WTC11 (cell line): Measurements from ENCODE around the gene AKAP6. TPM values are rescaled to one million over a fixed set of nuclear protein-coding genes. Genes with fewer than 3 reads are reported as not detected.

Source experiments
- ATAC-seq: fragments of 200-7000 bp; cut with Tn5 transposase; 2 replicates; pipeline ENCODE4 v1.10.0; 2021; ENCODE audit warnings: mild to moderate bottlenecking, moderate library complexity
- CTCF ChIA-PET: fragments of 300-600 bp; sonication (Branson Sonifier 250); formaldehyde crosslinking; loops from one replicate; lab custom pipeline; 2021; ENCODE audit warnings: antibody characterized with exemption; lab: Charles Lee
- POLR2A ChIA-PET: fragments of 350-600 bp; sonication (Branson Sonifier 250); formaldehyde crosslinking; loops from one replicate; lab custom pipeline; 2021; ENCODE audit warnings: antibody characterized with exemption; lab: Charles Lee
- DNase-seq: peaks from one replicate; pipeline ENCODE4 v3.0.0; 2021; ENCODE audit warnings: low spot score
- H3K27ac Mint-ChIP-seq: 2 replicates; pipeline ENCODE4 v1.8.0; 2021; ENCODE audit warnings: mixed read lengths
- H3K27me3 Mint-ChIP-seq: 2 replicates; pipeline ENCODE4 v1.8.0; 2021; ENCODE audit warnings: low read depth, mild to moderate bottlenecking, moderate library complexity, mixed read lengths
- H3K36me3 Mint-ChIP-seq: 2 replicates; pipeline ENCODE4 v1.8.0; 2021; ENCODE audit warnings: mixed read lengths
- H3K4me1 Mint-ChIP-seq: 2 replicates; pipeline ENCODE4 v1.8.0; 2022; ENCODE audit warnings: mixed read lengths
- H3K4me3 Mint-ChIP-seq: 2 replicates; pipeline ENCODE4 v1.8.0; 2021; ENCODE audit warnings: mild to moderate bottlenecking, moderate library complexity, mixed read lengths
- H3K9me3 Mint-ChIP-seq: 2 replicates; pipeline ENCODE4 v1.8.0; 2021; ENCODE audit warnings: mixed read lengths
- ELF4 ChIP-seq: sonication (generic); formaldehyde crosslinking; IDR thresholded peaks from 2 replicates; pipeline ENCODE4 v1.8.1; 2022; ENCODE audit warnings: low read depth, mild to moderate bottlenecking, moderate library complexity, missing genetic modification reagents
- FOXJ3 ChIP-seq: sonication (generic); formaldehyde crosslinking; IDR thresholded peaks from 2 replicates; pipeline ENCODE4 v1.9.0; 2021; ENCODE audit warnings: missing genetic modification reagents, mild to moderate bottlenecking, borderline replicate concordance
- GTF2I ChIP-seq: fragments of 250-450 bp; sonication (Bioruptor Pico); conservative IDR thresholded peaks from 2 replicates; pipeline ENCODE4 v1.4.0; 2021; ENCODE audit warnings: mild to moderate bottlenecking
- JUN ChIP-seq: sonication (generic); formaldehyde crosslinking; IDR thresholded peaks from 2 replicates; pipeline ENCODE4 v1.8.0; 2023; ENCODE audit warnings: mild to moderate bottlenecking, missing genetic modification reagents
- OVOL2 ChIP-seq: fragments of 250-450 bp; sonication (Bioruptor Pico); IDR thresholded peaks from 2 replicates; pipeline ENCODE4 v1.9.0; 2021; ENCODE audit warnings: mild to moderate bottlenecking, borderline replicate concordance
- ZBTB21 ChIP-seq: sonication (generic); formaldehyde crosslinking; IDR thresholded peaks from 2 replicates; pipeline ENCODE4 v1.8.1; 2023; ENCODE audit warnings: mild to moderate bottlenecking, missing genetic modification reagents, borderline replicate concordance
- ZNF263 ChIP-seq: sonication (generic); formaldehyde crosslinking; IDR thresholded peaks from 2 replicates; pipeline ENCODE4 v1.8.1; 2022; ENCODE audit warnings: low read depth, mild to moderate bottlenecking, moderate library complexity, missing genetic modification reagents
- ZNF416 ChIP-seq: fragments of 250-450 bp; sonication (Bioruptor Pico); IDR thresholded peaks from 2 replicates; pipeline ENCODE4 v1.9.0; 2021; ENCODE audit warnings: mild to moderate bottlenecking, inconsistent platforms
- total RNA-seq: library from RNA; stranded (reverse); gene quantifications from 3 replicates; pipeline ENCODE4 v1.2.3, GENCODE V29; 2021
- TF ChIP-seq, protein P1 (sequence below): fragments of 250-450 bp; sonication (Bioruptor Pico); IDR thresholded peaks from 2 replicates; pipeline ENCODE4 v1.9.0; 2021; ENCODE audit warnings: mild to moderate bottlenecking
- TF ChIP-seq, protein P2 (sequence below): fragments of 250-450 bp; sonication (Bioruptor Pico); IDR thresholded peaks from 2 replicates; pipeline ENCODE4 v1.9.0; 2021; ENCODE audit warnings: mild to moderate bottlenecking, borderline replicate concordance
- TF ChIP-seq, protein P3 (sequence below): sonication (generic); formaldehyde crosslinking; IDR thresholded peaks from 2 replicates; pipeline ENCODE4 v1.8.1; 2023; ENCODE audit warnings: mild to moderate bottlenecking, missing genetic modification reagents, moderate library complexity
- TF ChIP-seq, protein P4 (sequence below): sonication (generic); formaldehyde crosslinking; IDR thresholded peaks from 2 replicates; pipeline ENCODE4 v1.8.0; 2022; ENCODE audit warnings: mild to moderate bottlenecking, missing genetic modification reagents
- TF ChIP-seq, protein P5 (sequence below): fragments of 250-450 bp; sonication (Bioruptor Pico); IDR thresholded peaks from 2 replicates; pipeline ENCODE4 v1.8.0; 2021; ENCODE audit warnings: mild to moderate bottlenecking
- TF ChIP-seq, protein P6 (sequence below): sonication (generic); formaldehyde crosslinking; IDR thresholded peaks from 2 replicates; pipeline ENCODE4 v1.8.0; 2022; ENCODE audit warnings: mild to moderate bottlenecking, missing genetic modification reagents
- TF ChIP-seq, protein P7 (sequence below): sonication (generic); formaldehyde crosslinking; IDR thresholded peaks from 2 replicates; pipeline ENCODE4 v1.8.0; 2023; ENCODE audit warnings: mild to moderate bottlenecking, missing genetic modification reagents
- TF ChIP-seq, protein P8 (sequence below): fragments of 250-450 bp; sonication (Bioruptor Pico); IDR thresholded peaks from 2 replicates; pipeline ENCODE4 v1.9.0; 2021; ENCODE audit warnings: moderate library complexity, mild to moderate bottlenecking, inconsistent platforms, borderline replicate concordance
- TF ChIP-seq, protein P9 (sequence below): sonication (generic); formaldehyde crosslinking; IDR thresholded peaks from 2 replicates; pipeline ENCODE4 v1.8.1; 2022; ENCODE audit warnings: low read depth, missing genetic modification reagents, borderline replicate concordance

AKAP6 gene
- total RNA-seq, 1 experiment from 2014 or later = 0.63 TPM

DNA sequence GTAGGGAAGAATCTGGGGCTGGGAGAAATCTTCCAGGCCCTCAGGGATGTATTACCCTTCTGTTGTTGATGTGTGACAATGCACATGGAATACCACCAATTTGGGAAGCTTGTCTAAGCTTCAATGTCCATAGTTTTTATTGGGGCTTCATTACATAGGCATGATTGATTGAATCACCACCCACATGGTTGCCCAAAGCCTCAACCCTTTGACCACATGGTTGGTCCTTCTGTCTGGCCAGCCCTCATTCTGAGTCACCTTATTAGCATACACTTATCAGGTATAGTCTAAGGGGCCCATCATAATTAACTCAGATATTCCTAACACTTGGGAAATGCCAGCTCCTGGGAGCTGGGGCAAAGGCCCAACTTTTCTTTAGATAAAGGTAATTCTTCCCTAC lies 93.3 kb downstream of the AKAP6 start:
- Mint-ChIP-seq H3K27me3 (no peaks in the 10 kb centered on the region), H3K9me3 (peaks cover 41% of the 10 kb centered on the region), H3K4me1 (peaks cover 8% of the 10 kb centered on the region), H3K27ac (no peak overlapping the region), H3K36me3 (peaks cover 13% of the 10 kb centered on the region), H3K4me3 (no peak overlapping the region)
- ChIA-PET CTCF (no interaction called here), POLR2A (no interaction called here)
- DNase-seq (no peak), ATAC-seq (no peak)
- TF ChIP-seq, protein P1, sequence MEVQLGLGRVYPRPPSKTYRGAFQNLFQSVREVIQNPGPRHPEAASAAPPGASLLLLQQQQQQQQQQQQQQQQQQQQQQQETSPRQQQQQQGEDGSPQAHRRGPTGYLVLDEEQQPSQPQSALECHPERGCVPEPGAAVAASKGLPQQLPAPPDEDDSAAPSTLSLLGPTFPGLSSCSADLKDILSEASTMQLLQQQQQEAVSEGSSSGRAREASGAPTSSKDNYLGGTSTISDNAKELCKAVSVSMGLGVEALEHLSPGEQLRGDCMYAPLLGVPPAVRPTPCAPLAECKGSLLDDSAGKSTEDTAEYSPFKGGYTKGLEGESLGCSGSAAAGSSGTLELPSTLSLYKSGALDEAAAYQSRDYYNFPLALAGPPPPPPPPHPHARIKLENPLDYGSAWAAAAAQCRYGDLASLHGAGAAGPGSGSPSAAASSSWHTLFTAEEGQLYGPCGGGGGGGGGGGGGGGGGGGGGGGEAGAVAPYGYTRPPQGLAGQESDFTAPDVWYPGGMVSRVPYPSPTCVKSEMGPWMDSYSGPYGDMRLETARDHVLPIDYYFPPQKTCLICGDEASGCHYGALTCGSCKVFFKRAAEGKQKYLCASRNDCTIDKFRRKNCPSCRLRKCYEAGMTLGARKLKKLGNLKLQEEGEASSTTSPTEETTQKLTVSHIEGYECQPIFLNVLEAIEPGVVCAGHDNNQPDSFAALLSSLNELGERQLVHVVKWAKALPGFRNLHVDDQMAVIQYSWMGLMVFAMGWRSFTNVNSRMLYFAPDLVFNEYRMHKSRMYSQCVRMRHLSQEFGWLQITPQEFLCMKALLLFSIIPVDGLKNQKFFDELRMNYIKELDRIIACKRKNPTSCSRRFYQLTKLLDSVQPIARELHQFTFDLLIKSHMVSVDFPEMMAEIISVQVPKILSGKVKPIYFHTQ (CRISPR knock-in tag) = no peak
- no peak for TF ChIP-seq ZNF416
- no peak for TF ChIP-seq FOXJ3 (CRISPR knock-in tag)
- TF ChIP-seq, protein P2, sequence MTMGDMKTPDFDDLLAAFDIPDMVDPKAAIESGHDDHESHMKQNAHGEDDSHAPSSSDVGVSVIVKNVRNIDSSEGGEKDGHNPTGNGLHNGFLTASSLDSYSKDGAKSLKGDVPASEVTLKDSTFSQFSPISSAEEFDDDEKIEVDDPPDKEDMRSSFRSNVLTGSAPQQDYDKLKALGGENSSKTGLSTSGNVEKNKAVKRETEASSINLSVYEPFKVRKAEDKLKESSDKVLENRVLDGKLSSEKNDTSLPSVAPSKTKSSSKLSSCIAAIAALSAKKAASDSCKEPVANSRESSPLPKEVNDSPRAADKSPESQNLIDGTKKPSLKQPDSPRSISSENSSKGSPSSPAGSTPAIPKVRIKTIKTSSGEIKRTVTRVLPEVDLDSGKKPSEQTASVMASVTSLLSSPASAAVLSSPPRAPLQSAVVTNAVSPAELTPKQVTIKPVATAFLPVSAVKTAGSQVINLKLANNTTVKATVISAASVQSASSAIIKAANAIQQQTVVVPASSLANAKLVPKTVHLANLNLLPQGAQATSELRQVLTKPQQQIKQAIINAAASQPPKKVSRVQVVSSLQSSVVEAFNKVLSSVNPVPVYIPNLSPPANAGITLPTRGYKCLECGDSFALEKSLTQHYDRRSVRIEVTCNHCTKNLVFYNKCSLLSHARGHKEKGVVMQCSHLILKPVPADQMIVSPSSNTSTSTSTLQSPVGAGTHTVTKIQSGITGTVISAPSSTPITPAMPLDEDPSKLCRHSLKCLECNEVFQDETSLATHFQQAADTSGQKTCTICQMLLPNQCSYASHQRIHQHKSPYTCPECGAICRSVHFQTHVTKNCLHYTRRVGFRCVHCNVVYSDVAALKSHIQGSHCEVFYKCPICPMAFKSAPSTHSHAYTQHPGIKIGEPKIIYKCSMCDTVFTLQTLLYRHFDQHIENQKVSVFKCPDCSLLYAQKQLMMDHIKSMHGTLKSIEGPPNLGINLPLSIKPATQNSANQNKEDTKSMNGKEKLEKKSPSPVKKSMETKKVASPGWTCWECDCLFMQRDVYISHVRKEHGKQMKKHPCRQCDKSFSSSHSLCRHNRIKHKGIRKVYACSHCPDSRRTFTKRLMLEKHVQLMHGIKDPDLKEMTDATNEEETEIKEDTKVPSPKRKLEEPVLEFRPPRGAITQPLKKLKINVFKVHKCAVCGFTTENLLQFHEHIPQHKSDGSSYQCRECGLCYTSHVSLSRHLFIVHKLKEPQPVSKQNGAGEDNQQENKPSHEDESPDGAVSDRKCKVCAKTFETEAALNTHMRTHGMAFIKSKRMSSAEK (CRISPR knock-in tag) = no peak
- TF ChIP-seq, protein P3, sequence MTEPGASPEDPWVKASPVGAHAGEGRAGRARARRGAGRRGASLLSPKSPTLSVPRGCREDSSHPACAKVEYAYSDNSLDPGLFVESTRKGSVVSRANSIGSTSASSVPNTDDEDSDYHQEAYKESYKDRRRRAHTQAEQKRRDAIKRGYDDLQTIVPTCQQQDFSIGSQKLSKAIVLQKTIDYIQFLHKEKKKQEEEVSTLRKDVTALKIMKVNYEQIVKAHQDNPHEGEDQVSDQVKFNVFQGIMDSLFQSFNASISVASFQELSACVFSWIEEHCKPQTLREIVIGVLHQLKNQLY (CRISPR knock-in tag) = no peak
- TF ChIP-seq, protein P4, sequence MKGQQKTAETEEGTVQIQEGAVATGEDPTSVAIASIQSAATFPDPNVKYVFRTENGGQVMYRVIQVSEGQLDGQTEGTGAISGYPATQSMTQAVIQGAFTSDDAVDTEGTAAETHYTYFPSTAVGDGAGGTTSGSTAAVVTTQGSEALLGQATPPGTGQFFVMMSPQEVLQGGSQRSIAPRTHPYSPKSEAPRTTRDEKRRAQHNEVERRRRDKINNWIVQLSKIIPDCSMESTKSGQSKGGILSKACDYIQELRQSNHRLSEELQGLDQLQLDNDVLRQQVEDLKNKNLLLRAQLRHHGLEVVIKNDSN (CRISPR knock-in tag) = no peak
- TF ChIP-seq OVOL2 (CRISPR knock-in tag) = no peak
- TF ChIP-seq ZBTB21 (CRISPR knock-in tag) = no peak
- no peak for TF ChIP-seq GTF2I (CRISPR knock-in tag)

DNA sequence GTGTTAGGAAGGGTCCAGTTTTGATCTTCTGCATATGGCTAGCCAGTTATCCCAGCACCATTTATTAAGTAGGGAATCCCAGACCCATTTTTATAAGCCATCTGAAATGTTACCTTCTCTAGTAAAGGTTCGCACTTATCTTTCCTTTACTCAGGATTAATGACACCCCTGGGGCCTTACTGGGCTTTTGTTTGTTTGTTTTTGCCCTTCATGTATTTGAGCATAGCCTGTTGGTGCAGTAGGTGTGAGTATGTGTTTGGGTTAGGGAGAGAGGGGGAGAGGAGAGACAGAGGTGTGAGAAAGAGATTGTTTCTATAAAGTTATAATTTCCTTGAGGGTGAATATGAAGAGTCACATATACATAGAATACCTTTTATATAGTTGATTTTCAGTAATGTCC lies 96.9 kb downstream of the AKAP6 start:
- H3K36me3 Mint-ChIP-seq = peaks cover 13% of the 10 kb centered on the region
- no peaks in the 10 kb centered on the region for H3K27me3 Mint-ChIP-seq
- no peak overlapping the region for H3K4me3 Mint-ChIP-seq
- ATAC-seq = no peak
- no peak overlapping the region for H3K27ac Mint-ChIP-seq
- ChIA-PET POLR2A (no interaction called here), CTCF (no interaction called here)
- peaks cover 35% of the 10 kb centered on the region for H3K9me3 Mint-ChIP-seq
- no peak for DNase-seq
- H3K4me1 Mint-ChIP-seq = peaks cover 24% of the 10 kb centered on the region
- TF ChIP-seq, protein P5, sequence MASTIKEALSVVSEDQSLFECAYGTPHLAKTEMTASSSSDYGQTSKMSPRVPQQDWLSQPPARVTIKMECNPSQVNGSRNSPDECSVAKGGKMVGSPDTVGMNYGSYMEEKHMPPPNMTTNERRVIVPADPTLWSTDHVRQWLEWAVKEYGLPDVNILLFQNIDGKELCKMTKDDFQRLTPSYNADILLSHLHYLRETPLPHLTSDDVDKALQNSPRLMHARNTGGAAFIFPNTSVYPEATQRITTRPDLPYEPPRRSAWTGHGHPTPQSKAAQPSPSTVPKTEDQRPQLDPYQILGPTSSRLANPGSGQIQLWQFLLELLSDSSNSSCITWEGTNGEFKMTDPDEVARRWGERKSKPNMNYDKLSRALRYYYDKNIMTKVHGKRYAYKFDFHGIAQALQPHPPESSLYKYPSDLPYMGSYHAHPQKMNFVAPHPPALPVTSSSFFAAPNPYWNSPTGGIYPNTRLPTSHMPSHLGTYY (CRISPR knock-in tag) = no peak
- TF ChIP-seq, protein P6, sequence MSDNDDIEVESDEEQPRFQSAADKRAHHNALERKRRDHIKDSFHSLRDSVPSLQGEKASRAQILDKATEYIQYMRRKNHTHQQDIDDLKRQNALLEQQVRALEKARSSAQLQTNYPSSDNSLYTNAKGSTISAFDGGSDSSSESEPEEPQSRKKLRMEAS = no peak
- TF ChIP-seq ZNF263 (CRISPR knock-in tag) (no peak), JUN (CRISPR knock-in tag) (no peak), ELF4 (CRISPR knock-in tag) (no peak)
- TF ChIP-seq, protein P7, sequence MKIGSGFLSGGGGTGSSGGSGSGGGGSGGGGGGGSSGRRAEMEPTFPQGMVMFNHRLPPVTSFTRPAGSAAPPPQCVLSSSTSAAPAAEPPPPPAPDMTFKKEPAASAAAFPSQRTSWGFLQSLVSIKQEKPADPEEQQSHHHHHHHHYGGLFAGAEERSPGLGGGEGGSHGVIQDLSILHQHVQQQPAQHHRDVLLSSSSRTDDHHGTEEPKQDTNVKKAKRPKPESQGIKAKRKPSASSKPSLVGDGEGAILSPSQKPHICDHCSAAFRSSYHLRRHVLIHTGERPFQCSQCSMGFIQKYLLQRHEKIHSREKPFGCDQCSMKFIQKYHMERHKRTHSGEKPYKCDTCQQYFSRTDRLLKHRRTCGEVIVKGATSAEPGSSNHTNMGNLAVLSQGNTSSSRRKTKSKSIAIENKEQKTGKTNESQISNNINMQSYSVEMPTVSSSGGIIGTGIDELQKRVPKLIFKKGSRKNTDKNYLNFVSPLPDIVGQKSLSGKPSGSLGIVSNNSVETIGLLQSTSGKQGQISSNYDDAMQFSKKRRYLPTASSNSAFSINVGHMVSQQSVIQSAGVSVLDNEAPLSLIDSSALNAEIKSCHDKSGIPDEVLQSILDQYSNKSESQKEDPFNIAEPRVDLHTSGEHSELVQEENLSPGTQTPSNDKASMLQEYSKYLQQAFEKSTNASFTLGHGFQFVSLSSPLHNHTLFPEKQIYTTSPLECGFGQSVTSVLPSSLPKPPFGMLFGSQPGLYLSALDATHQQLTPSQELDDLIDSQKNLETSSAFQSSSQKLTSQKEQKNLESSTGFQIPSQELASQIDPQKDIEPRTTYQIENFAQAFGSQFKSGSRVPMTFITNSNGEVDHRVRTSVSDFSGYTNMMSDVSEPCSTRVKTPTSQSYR = no peak
- TF ChIP-seq, protein P8, sequence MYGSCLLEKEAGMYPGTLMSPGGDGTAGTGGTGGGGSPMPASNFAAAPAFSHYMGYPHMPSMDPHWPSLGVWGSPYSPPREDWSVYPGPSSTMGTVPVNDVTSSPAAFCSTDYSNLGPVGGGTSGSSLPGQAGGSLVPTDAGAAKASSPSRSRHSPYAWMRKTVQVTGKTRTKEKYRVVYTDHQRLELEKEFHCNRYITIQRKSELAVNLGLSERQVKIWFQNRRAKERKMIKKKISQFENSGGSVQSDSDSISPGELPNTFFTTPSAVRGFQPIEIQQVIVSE (CRISPR knock-in tag) = no peak
- TF ChIP-seq, protein P9, sequence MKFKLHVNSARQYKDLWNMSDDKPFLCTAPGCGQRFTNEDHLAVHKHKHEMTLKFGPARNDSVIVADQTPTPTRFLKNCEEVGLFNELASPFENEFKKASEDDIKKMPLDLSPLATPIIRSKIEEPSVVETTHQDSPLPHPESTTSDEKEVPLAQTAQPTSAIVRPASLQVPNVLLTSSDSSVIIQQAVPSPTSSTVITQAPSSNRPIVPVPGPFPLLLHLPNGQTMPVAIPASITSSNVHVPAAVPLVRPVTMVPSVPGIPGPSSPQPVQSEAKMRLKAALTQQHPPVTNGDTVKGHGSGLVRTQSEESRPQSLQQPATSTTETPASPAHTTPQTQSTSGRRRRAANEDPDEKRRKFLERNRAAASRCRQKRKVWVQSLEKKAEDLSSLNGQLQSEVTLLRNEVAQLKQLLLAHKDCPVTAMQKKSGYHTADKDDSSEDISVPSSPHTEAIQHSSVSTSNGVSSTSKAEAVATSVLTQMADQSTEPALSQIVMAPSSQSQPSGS (CRISPR knock-in tag) = no peak
